ENCODE data around the gene RCOR2. TPM values are rescaled to one million over a fixed set of nuclear protein-coding genes. Genes with fewer than 3 reads are reported as not detected.

RCOR2 gene
- total RNA-seq, 1 donor from 2014 or later, result 38.1 TPM

GRCh38 chr11:63920126-63920938, 3.4 kb upstream of the RCOR2 start:
- no peak for DNase-seq (ENCODE audit: extremely low spot score, unreplicated experiment)
- peak overlapping the region; percentile 71 for H3K4me3 Mint-ChIP-seq
- no peak for TF ChIP-seq CTCF (conservative IDR thresholded peaks at IDR 0.05)
- H3K36me3 Mint-ChIP-seq, result no peaks in the 10 kb centered on the region
- peak overlapping the region; percentile 68 for H3K27ac Mint-ChIP-seq
- no peaks in the 10 kb centered on the region for H3K27me3 Mint-ChIP-seq
- no peaks in the 10 kb centered on the region for H3K9me3 Mint-ChIP-seq
- H3K4me1 Mint-ChIP-seq (ENCODE audit: unreplicated experiment), result peaks cover 11% of the 10 kb centered on the region

- peak overlapping the region; percentile 68 for H3K27ac Mint-ChIP-seq
- TF ChIP-seq CTCF (conservative IDR thresholded peaks at IDR 0.05), result no peak
- no peak for DNase-seq (ENCODE audit: extremely low spot score, unreplicated experiment)
- no peaks in the 10 kb centered on the region for H3K9me3 Mint-ChIP-seq
- H3K27me3 Mint-ChIP-seq, result no peaks in the 10 kb centered on the region
- H3K4me3 Mint-ChIP-seq, result peak overlapping the region; percentile 71
- H3K4me1 Mint-ChIP-seq (ENCODE audit: unreplicated experiment), result peaks cover 11% of the 10 kb centered on the region
- H3K36me3 Mint-ChIP-seq, result no peaks in the 10 kb centered on the region
Measured at GRCh38 chr11:63919267-63920125, 2.5 kb upstream of the RCOR2 start.

GRCh38 chr11:63918507-63919191, 1.7 kb upstream of the RCOR2 start:
- Mint-ChIP-seq H3K4me1 (ENCODE audit: unreplicated experiment) (peaks cover 11% of the 10 kb centered on the region), H3K36me3 (no peaks in the 10 kb centered on the region), H3K27ac (peak overlapping the region; percentile 89), H3K9me3 (no peaks in the 10 kb centered on the region), H3K27me3 (no peaks in the 10 kb centered on the region), H3K4me3 (peak overlapping the region; percentile 87)
- no peak for DNase-seq (ENCODE audit: extremely low spot score, unreplicated experiment)
- no peak for TF ChIP-seq CTCF (conservative IDR thresholded peaks at IDR 0.05)

- H3K27ac Mint-ChIP-seq, result peak overlapping the region; percentile 81
- no peak for TF ChIP-seq CTCF (conservative IDR thresholded peaks at IDR 0.05)
- peak overlapping the region; percentile 84 for H3K4me3 Mint-ChIP-seq
- H3K36me3 Mint-ChIP-seq, result no peaks in the 10 kb centered on the region
- H3K27me3 Mint-ChIP-seq, result no peaks in the 10 kb centered on the region
- DNase-seq (ENCODE audit: extremely low spot score, unreplicated experiment), result no peak
- no peaks in the 10 kb centered on the region for H3K9me3 Mint-ChIP-seq
- H3K4me1 Mint-ChIP-seq (ENCODE audit: unreplicated experiment), result peaks cover 11% of the 10 kb centered on the region
Measured at GRCh38 chr11:63917692-63918506, 935 bp upstream of the RCOR2 start.

Data from type B pancreatic cell (in vitro differentiated cells).